H9 (cell line): ENCODE measurements around the gene HTR1A. TPM values are rescaled to one million over a fixed set of nuclear protein-coding genes. Genes with fewer than 3 reads are reported as not detected.

Experiments used
- DNase-seq: peaks from one replicate; pipeline ENCODE4 v3.0.0-alpha.2; 2017
- H2AFZ ChIP-seq: one replicate; pipeline ENCODE4 v1.6.1; 2013; ENCODE audit warnings: mild to moderate bottlenecking, low read length, control low read depth, moderate library complexity
- H2AK5ac ChIP-seq: 2 replicates; pipeline ENCODE4 v1.6.1; 2013; ENCODE audit warnings: low read length, control low read depth, mixed read lengths; ENCODE audit not compliant: insufficient read length
- H2BK120ac ChIP-seq: one replicate; pipeline ENCODE4 v1.6.1; 2013; ENCODE audit warnings: low read depth, mild to moderate bottlenecking, low read length, control low read depth, inconsistent platforms; ENCODE audit not compliant: poor library complexity, severe bottlenecking
- H2BK12ac ChIP-seq: 2 replicates; pipeline ENCODE4 v1.6.1; 2013; ENCODE audit warnings: low read length, control low read depth, mixed read lengths, low read depth; ENCODE audit not compliant: insufficient read length
- H2BK15ac ChIP-seq: 2 replicates; pipeline ENCODE4 v1.6.1; 2013; ENCODE audit warnings: low read depth, low read length, control low read depth
- H2BK20ac ChIP-seq: one replicate; pipeline ENCODE4 v1.6.1; 2013; ENCODE audit warnings: low read depth, mild to moderate bottlenecking, low read length, control low read depth, inconsistent platforms; ENCODE audit not compliant: poor library complexity, severe bottlenecking
- H2BK5ac ChIP-seq: 2 replicates; pipeline ENCODE4 v1.6.1; 2013; ENCODE audit warnings: low read length, control low read depth, mixed read lengths; ENCODE audit not compliant: insufficient read length
- H3K14ac ChIP-seq: 2 replicates; pipeline ENCODE4 v1.6.1; 2013; ENCODE audit warnings: low read length, control low read depth; ENCODE audit not compliant: insufficient read depth
- H3K18ac ChIP-seq: 2 replicates; pipeline ENCODE4 v1.6.1; 2013; ENCODE audit warnings: low read depth, mild to moderate bottlenecking, mixed read lengths, low read length, control low read depth; ENCODE audit not compliant: insufficient read length
- H3K23ac ChIP-seq: 2 replicates; pipeline ENCODE4 v1.6.1; 2013; ENCODE audit warnings: low read length, control low read depth, mixed read lengths, low read depth; ENCODE audit not compliant: insufficient read length
- H3K23me2 ChIP-seq: 2 replicates; pipeline ENCODE4 v1.6.1; 2013; ENCODE audit warnings: low read depth, mild to moderate bottlenecking, mixed read lengths, low read length, control low read depth; ENCODE audit not compliant: insufficient read length, poor library complexity, severe bottlenecking
- H3K27ac ChIP-seq: 2 replicates; pipeline ENCODE4 v1.5.1; 2013; ENCODE audit warnings: low read length, control low read depth, mixed read lengths, low read depth; ENCODE audit not compliant: insufficient read length
- H3K27me3 ChIP-seq: 2 replicates; pipeline ENCODE4 v1.6.1; 2013; ENCODE audit warnings: low read length, control low read depth, inconsistent platforms; ENCODE audit not compliant: insufficient read depth
- H3K4ac ChIP-seq: 2 replicates; pipeline ENCODE4 v1.6.1; 2013; ENCODE audit warnings: low read depth, mild to moderate bottlenecking, control low read depth, inconsistent platforms, low read length, moderate library complexity
- H3K4me1 ChIP-seq: 2 replicates; pipeline ENCODE4 v1.6.1; 2013; ENCODE audit warnings: low read length, control low read depth, inconsistent platforms; ENCODE audit not compliant: insufficient read depth
- H3K4me2 ChIP-seq: 2 replicates; pipeline ENCODE4 v1.6.1; 2013; ENCODE audit warnings: low read length, control low read depth, mixed read lengths; ENCODE audit not compliant: insufficient read length, insufficient read depth
- H3K56ac ChIP-seq: 2 replicates; pipeline ENCODE4 v1.6.1; 2013; ENCODE audit warnings: low read depth, mild to moderate bottlenecking, mixed read lengths, low read length, control low read depth; ENCODE audit not compliant: insufficient read length
- H3K79me1 ChIP-seq: 2 replicates; pipeline ENCODE4 v1.6.1; 2013; ENCODE audit warnings: low read depth, mild to moderate bottlenecking, moderate library complexity, low read length, control low read depth, inconsistent platforms; ENCODE audit not compliant: insufficient read depth, poor library complexity, severe bottlenecking
- H3K79me2 ChIP-seq: 2 replicates; pipeline ENCODE4 v1.6.1; 2013; ENCODE audit warnings: low read length, control low read depth, inconsistent platforms; ENCODE audit not compliant: insufficient read depth
- H3K9ac ChIP-seq: 2 replicates; pipeline ENCODE4 v1.6.1; 2013; ENCODE audit warnings: low read length, control low read depth, mixed read lengths; ENCODE audit not compliant: insufficient read length; ENCODE audit errors: extremely low read depth
- H3K9me3 ChIP-seq: one replicate; pipeline ENCODE4 v1.6.1; 2013; ENCODE audit warnings: low read depth, low read length, inconsistent platforms; ENCODE audit not compliant: control insufficient read depth
- H3T11ph ChIP-seq: one replicate; pipeline ENCODE4 v1.6.1; 2013; ENCODE audit warnings: mild to moderate bottlenecking, low read length, control low read depth, inconsistent platforms
- H4K20me1 ChIP-seq: one replicate; pipeline ENCODE4 v1.6.1; 2013; ENCODE audit not compliant: control insufficient read depth, insufficient read length, insufficient read depth
- H4K5ac ChIP-seq: 2 replicates; pipeline ENCODE4 v1.6.1; 2013; ENCODE audit warnings: low read depth, mild to moderate bottlenecking, mixed read lengths, low read length, control low read depth; ENCODE audit not compliant: insufficient read length
- H4K8ac ChIP-seq: replicated peaks from 2 replicates; pipeline ENCODE4 v1.6.1; 2013; ENCODE audit warnings: low read length, control low read depth, mixed read lengths, low read depth; ENCODE audit not compliant: insufficient read length
- H4K91ac ChIP-seq: 2 replicates; pipeline ENCODE4 v1.6.1; 2013; ENCODE audit warnings: low read depth, mild to moderate bottlenecking, moderate library complexity, mixed read lengths, low read length, control low read depth; ENCODE audit not compliant: insufficient read length
- H3K27ac Mint-ChIP-seq, 3 experiments: 2 replicates in 2 of 3; 3 replicates in 1 of 3; pipeline ENCODE4 v1.8.0; 2020 to 2021; ENCODE audit warnings: mixed read lengths in 3 of 3, mild to moderate bottlenecking in 1 of 3, moderate library complexity in 1 of 3
- H3K27me3 Mint-ChIP-seq: 2 replicates; pipeline ENCODE4 v1.8.0; 2021; ENCODE audit warnings: low read depth, mild to moderate bottlenecking, moderate library complexity, mixed read lengths
- H3K36me3 Mint-ChIP-seq, 3 experiments: 2 replicates in 2 of 3; 3 replicates in 1 of 3; pipeline ENCODE4 v1.8.0; 2020 to 2021; ENCODE audit warnings: low read depth in 3 of 3, mixed read lengths in 3 of 3; ENCODE audit not compliant: insufficient read depth in 1 of 3
- H3K4me1 Mint-ChIP-seq, 2 experiments: 2 replicates each; pipeline ENCODE4 v1.8.0; 2020; ENCODE audit warnings: mixed read lengths in 2 of 2
- H3K4me3 Mint-ChIP-seq, 2 experiments: 2 replicates in 1 of 2; 3 replicates in 1 of 2; pipeline ENCODE4 v1.8.0; 2020 to 2021; ENCODE audit warnings: mild to moderate bottlenecking in 2 of 2, mixed read lengths in 2 of 2, moderate library complexity in 1 of 2
- H3K9me3 Mint-ChIP-seq, 2 experiments: 2 replicates in 1 of 2; 3 replicates in 1 of 2; pipeline ENCODE4 v1.8.0; 2020; ENCODE audit warnings: mild to moderate bottlenecking in 2 of 2, mixed read lengths in 2 of 2, moderate library complexity in 1 of 2
- WGBS: extraction: QIAGEN DNeasy Blood & Tissue Kit; methylation state at CpG from one replicate; pipeline ENCODE4 v1.1.7; 2013; ENCODE audit warnings: missing lambda C conversion rate, low lambda C conversion rate, mixed read lengths; ENCODE audit not compliant: insufficient read length; ENCODE audit errors: extremely low coverage; 5-methylcytosine and 5-hydroxymethylcytosine counted together
- total RNA-seq: library from RNA; stranded (reverse); gene quantifications from 2 replicates; pipeline ENCODE4 v1.2.1, GENCODE V29; 2021
- TF ChIP-seq, protein P1 (sequence below): fragments of 200-600 bp; sonication (generic); conservative IDR thresholded peaks from 3 replicates; pipeline ENCODE4 v1.8.0; 2021; ENCODE audit warnings: antibody characterized with exemption, mild to moderate bottlenecking

The HTR1A gene
- total RNA-seq, 1 experiment from 2014 or later: 0.79 TPM

DNA sequence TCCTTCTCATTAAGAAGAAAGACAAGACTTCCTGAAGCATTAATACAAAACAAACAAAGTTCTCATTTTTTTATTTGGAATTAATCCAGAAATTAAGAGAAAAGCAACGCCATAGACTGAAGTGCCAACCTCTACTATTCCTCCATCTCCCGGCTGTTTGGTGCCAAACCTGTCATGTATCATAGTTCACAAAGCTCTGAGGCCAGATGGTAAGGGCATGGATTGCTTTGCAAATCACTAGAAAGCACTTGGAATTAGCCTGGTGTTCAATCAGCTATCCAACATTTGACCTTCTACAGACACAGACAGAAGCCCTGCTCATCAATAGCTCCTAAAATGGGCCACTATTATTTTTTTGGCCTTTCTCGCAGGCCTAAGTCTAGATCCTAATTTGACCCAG is 33.8 kb downstream of the HTR1A start:
- H3K4me1 Mint-ChIP-seq: peaks cover 10 to 15% of the 10 kb centered on the region in 2 experiments
- TF ChIP-seq, protein P1, sequence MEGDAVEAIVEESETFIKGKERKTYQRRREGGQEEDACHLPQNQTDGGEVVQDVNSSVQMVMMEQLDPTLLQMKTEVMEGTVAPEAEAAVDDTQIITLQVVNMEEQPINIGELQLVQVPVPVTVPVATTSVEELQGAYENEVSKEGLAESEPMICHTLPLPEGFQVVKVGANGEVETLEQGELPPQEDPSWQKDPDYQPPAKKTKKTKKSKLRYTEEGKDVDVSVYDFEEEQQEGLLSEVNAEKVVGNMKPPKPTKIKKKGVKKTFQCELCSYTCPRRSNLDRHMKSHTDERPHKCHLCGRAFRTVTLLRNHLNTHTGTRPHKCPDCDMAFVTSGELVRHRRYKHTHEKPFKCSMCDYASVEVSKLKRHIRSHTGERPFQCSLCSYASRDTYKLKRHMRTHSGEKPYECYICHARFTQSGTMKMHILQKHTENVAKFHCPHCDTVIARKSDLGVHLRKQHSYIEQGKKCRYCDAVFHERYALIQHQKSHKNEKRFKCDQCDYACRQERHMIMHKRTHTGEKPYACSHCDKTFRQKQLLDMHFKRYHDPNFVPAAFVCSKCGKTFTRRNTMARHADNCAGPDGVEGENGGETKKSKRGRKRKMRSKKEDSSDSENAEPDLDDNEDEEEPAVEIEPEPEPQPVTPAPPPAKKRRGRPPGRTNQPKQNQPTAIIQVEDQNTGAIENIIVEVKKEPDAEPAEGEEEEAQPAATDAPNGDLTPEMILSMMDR: no peak
- Histone ChIP-seq H3K56ac (no peak overlapping the region), H2BK12ac (no peak overlapping the region), H2BK15ac (no peak overlapping the region), H3T11ph (no peak overlapping the region), H3K18ac (no peak overlapping the region), H3K9ac (no peak overlapping the region), H3K23ac (no peak overlapping the region), H4K20me1 (no peaks in the 10 kb centered on the region), H3K27me3 (no peaks in the 10 kb centered on the region), H2BK20ac (no peak overlapping the region), H4K5ac (peak overlapping the region; percentile 63), H3K79me2 (no peaks in the 10 kb centered on the region), H4K8ac (no peak overlapping the region), H3K9me3 (no peaks in the 10 kb centered on the region), H2BK120ac (no peak overlapping the region), H3K23me2 (no peaks in the 10 kb centered on the region), H4K91ac (no peak overlapping the region), H3K4me1 (no peaks in the 10 kb centered on the region; the same call in 1 of the 2 replicates), H3K4me2 (no peak overlapping the region), H2AFZ (no peak overlapping the region), H3K4ac (no peak overlapping the region), H2AK5ac (no peak overlapping the region), H3K14ac (no peak overlapping the region), H3K27ac (no peak overlapping the region), H2BK5ac (no peak overlapping the region), H3K79me1 (no peaks in the 10 kb centered on the region)
- H3K9me3 Mint-ChIP-seq: no peaks in the 10 kb centered on the region
- WGBS: no CpG with 5 or more reads among the region's 3 CpGs
- H3K4me3 Mint-ChIP-seq: no peak overlapping the region
- H3K36me3 Mint-ChIP-seq: no peaks in the 10 kb centered on the region; a peak in 1 of 7 replicates
- no peak overlapping the region; a peak in 1 of 7 replicates for H3K27ac Mint-ChIP-seq
- H3K27me3 Mint-ChIP-seq: no peaks in the 10 kb centered on the region
- DNase-seq: no peak
